ENCODE measurements around the gene PTPRH. TPM values are rescaled to one million over a fixed set of nuclear protein-coding genes. Genes with fewer than 3 reads are reported as not detected.

The PTPRH gene
- total and polyA plus RNA-seq, 8 donors = 5.3 to 83.9 (median 39.7) TPM

- Histone ChIP-seq H3K36me3 (peaks cover 32 to 54% (median 48%) of the 10 kb centered on the region in 4 donors), H3K4me3 (no peak overlapping the region), H3K4me1 (peaks cover 35 to 68% (median 66%) of the 10 kb centered on the region in 4 donors), H3K27me3 (no peaks in the 10 kb centered on the region), H3K9me3 (no peaks in the 10 kb centered on the region), H3K27ac (peak overlapping the region in 1 of 5 donors; percentile 56)
- no peak for TF ChIP-seq POLR2A (IDR thresholded peaks at IDR 0.05)
- TF ChIP-seq CTCF (IDR thresholded peaks at IDR 0.05) = no peak
- no peak for TF ChIP-seq EP300 (IDR thresholded peaks at IDR 0.05)
- TF ChIP-seq POLR2AphosphoS5 (IDR thresholded peaks at IDR 0.05) = no peak
- 79 to 89% (median 84%) methylated on average over 9 of the region's 9 CpGs for WGBS, 5 donors
- intact Hi-C loops (cut with DNase I; ENCODE audit: low total_unique reads) = no loop called here
- DNase-seq = no peak
These were observed 39.4 kb upstream of the PTPRH start for GRCh38 chr19:55248704-55249103.

DNA sequence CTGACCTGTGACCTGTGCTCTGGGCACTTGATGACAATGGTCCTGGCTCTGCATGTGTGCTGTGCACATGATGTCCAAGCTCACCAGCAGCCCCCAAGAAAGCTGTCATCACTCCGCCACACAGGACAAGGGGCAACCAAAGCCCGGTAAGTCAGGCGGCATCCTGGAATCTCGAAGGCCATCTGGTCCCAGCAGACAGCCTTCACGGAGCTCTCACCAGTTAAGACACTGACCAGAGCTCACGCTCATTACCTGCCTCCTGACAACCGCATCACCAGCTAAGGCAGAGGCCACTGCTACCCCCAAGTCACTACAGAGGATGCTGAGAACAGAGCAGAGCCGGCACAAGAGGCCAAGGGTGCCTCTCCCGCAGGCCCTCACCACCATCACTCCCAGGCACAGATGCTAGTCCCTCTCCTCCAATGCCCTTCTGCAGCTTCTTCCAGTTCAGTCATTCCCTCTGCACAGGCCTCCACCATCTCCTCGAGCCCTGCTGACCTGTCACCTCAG is 38.9 kb upstream of the PTPRH start:
- Histone ChIP-seq H3K27ac (peak overlapping the region in 1 of 5 donors; percentile 56), H3K4me1 (peaks cover 30 to 63% (median 62%) of the 10 kb centered on the region in 4 donors), H3K4me3 (no peak overlapping the region), H3K27me3 (no peaks in the 10 kb centered on the region), H3K36me3 (peaks cover 36 to 59% (median 51%) of the 10 kb centered on the region in 4 donors), H3K9me3 (no peaks in the 10 kb centered on the region)
- no peak for TF ChIP-seq POLR2A (IDR thresholded peaks at IDR 0.05)
- intact Hi-C loops (cut with DNase I; ENCODE audit: low total_unique reads) = no loop called here
- DNase-seq = no peak
- WGBS, 5 donors = 78 to 86% (median 81%) methylated on average over 8 to 10 of the region's 10 CpGs

DNA sequence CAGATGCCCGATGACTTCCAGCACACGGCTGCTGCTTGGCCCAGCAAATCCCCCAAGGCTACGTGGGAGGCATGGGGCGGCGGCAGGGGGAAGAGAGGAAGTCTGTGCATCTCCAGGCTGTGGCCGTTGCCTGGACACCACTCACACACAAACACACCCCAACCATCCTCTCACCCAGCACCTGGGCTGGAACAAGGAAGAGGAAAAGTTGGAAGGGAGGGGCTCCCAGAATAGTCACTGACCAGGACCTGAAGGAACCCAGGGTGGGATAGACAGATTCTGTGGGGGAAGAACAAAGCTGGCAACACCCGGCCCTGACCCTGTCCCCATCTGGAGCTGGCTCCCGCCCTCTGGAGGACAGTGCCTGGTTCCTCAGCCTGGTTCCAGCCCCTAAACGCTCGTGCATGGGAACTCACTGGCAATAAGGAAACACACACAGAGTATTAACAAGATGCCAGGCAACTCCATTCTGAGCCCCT is 38.4 kb upstream of the PTPRH start:
- Histone ChIP-seq H3K27ac (peak overlapping the region in 1 of 5 donors; percentile 56), H3K27me3 (no peaks in the 10 kb centered on the region), H3K36me3 (peaks cover 40 to 64% (median 54%) of the 10 kb centered on the region in 4 donors), H3K4me3 (no peak overlapping the region), H3K4me1 (peaks cover 26 to 57% (median 56%) of the 10 kb centered on the region in 4 donors), H3K9me3 (no peaks in the 10 kb centered on the region)
- no peak for TF ChIP-seq POLR2AphosphoS5 (IDR thresholded peaks at IDR 0.05)
- no peak for TF ChIP-seq EP300 (IDR thresholded peaks at IDR 0.05)
- TF ChIP-seq POLR2A (IDR thresholded peaks at IDR 0.05) = no peak
- DNase-seq = peak in 1 of 2 donors; percentile 86
- 31 to 55% (median 52%) methylated on average over 8 to 10 of the region's 10 CpGs for WGBS, 5 donors
- intact Hi-C loops (cut with DNase I; ENCODE audit: low total_unique reads) = no loop called here

DNA sequence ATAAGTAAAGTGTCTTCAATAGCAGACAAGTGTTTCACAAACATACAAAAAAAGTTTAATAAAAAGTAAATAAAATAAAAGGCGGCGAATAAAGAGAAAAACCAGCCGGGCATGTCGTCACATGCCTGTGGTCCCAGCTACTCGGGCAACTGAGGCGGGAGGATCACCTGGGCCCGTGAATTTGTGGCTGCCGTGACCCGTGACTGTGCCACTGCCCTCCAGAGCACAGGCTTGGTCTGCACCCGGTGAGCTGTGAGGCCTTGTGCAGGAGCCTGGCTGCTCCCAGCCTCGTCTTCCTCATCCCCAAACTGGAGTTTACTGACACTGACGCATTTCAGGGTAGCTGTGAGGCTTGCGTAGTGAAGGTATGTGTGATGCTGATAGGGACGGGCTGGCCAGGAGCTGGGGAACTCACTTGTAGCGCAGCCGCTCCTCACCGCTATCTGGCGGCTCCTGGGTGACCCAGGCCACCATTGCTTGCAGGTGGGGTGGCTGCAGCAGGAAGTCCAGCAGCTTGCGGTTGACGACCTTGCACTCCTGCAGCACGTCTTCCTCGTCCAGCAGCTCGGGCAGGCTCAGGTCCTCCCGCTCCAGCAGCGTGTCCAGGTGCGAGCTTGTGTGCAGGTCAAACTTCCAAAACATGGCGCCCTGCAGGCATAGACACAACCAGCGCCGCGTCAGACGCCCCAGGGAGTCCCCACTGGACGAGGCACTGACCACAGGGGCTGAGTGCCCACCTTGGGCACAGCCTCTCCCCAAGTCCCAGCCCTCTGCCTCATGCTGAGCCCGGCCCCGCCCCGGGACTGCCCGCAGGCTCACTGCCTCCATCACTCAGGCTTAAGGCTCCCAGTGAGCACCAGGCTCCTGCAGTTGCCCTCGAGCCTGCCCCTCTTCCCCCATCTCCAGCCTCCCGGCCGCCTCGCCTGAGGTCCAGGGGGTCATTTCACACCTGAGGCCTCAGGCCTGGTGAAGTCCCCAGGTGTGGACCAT is 37.5 kb upstream of the PTPRH start:
- Histone ChIP-seq H3K27me3 (no peaks in the 10 kb centered on the region), H3K4me1 (peaks cover 17 to 48% (median 47%) of the 10 kb centered on the region in 4 donors), H3K9me3 (no peaks in the 10 kb centered on the region), H3K36me3 (peaks cover 49 to 72% (median 63%) of the 10 kb centered on the region in 4 donors), H3K4me3 (no peak overlapping the region), H3K27ac (peak overlapping the region in 1 of 5 donors; percentile 0)
- no peak for DNase-seq
- intact Hi-C loops (cut with DNase I; ENCODE audit: low total_unique reads) = no loop called here
- TF ChIP-seq POLR2AphosphoS5 (IDR thresholded peaks at IDR 0.05) = no peak
- no peak for TF ChIP-seq EP300 (IDR thresholded peaks at IDR 0.05)
- no peak for TF ChIP-seq CTCF (IDR thresholded peaks at IDR 0.05)
- TF ChIP-seq POLR2A (IDR thresholded peaks at IDR 0.05) = no peak
- WGBS, 5 donors = 88 to 92% (median 89%) methylated on average over 36 to 40 of the region's 40 CpGs

- peaks cover 10 to 34% (median 33%) of the 10 kb centered on the region in 4 donors for H3K4me1 ChIP-seq
- H3K36me3 ChIP-seq = peaks cover 63 to 79% (median 76%) of the 10 kb centered on the region in 4 donors
- no peak for DNase-seq
- no peaks in the 10 kb centered on the region for H3K9me3 ChIP-seq
- intact Hi-C loops (cut with DNase I; ENCODE audit: low total_unique reads) = no loop called here
- no peak overlapping the region for H3K4me3 ChIP-seq
- H3K27me3 ChIP-seq = no peaks in the 10 kb centered on the region
- H3K27ac ChIP-seq = no peak overlapping the region
- WGBS, 5 donors = 93 to 100% (median 95%) methylated on average over 2 to 23 of the region's 23 CpGs
- TF ChIP-seq EP300 (IDR thresholded peaks at IDR 0.05) (no peak), POLR2AphosphoS5 (IDR thresholded peaks at IDR 0.05) (no peak)
These were observed 36.1 kb upstream of the PTPRH start for GRCh38 chr19:55245236-55245904.

Measured in stomach (tissue), 9 donors.